GM21360 (cell line): ENCODE data around the gene NR6A1.

Source experiments
- ATAC-seq: cut with Tn5 transposase; IDR thresholded peaks from one replicate; pipeline ENCODE4 v1.9.1; 2021; ENCODE audit warnings: mild to moderate bottlenecking, moderate library complexity; ENCODE audit not compliant: unreplicated experiment

Gene NR6A1

DNA sequence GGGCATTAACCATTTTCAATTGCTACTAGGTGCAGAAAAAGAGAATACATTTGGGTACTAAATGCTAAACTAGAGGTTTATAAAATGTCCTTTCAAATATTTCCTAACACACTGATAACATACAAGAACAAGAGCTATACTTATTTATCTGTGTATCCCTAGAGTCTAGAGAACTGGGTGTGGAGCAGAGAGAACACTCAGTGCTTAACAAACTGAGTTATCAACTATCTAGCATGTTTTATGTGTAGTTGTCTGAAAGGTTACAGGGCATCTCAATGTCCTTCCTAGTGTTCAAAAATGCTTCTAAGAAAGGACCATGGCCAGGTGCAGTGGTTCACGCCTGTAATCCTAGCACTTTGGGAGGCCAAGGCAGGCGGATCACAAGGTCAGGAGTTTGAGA, 40.3 kb downstream of the NR6A1 start:
- ATAC-seq: no peak

DNA sequence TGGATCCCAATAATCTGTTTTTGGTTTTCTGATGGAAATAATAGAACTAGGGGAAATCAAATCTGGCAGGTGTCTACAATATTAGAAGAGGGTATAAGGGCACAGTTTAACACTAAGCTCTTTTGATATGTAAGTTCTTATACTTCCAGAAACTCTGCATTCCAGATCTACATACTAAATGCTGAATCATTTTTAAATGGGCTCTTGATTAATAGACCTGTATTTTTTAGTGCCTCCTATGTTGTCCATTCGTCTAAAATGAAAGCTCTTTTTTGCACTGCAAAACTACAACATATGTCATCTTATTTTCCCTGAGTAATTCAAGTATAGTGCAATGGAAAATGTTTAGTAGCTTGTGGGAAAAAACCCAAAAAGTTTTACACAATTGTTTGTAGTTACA, 44.2 kb downstream of the NR6A1 start:
- no peak for ATAC-seq

DNA sequence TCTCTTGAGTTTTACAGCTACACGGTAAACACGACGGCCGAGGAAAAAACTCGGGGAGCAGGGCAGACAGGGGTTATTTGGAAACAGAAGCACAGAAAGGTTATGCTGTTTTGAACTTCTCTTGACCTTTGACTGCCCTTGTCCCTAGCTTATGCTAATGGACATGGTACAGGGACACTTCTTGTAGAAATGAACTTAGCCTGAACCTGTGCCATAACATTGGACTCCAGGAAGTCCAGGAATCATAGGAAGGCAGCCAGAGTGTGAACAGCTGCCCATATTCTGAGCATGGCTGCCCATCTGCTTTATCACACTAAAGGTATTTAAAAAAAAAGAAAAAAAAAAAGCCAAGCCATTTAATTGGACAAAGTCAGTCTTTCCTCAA, 46.1 kb downstream of the NR6A1 start:
- ATAC-seq: no peak

GRCh38 chr9:124724415-124725067, 46.6 kb downstream of the NR6A1 start:
- ATAC-seq: no peak

GRCh38 chr9:124723352-124723751, 47.8 kb downstream of the NR6A1 start:
- ATAC-seq: no peak

GRCh38 chr9:124721109-124721906, 49.8 kb downstream of the NR6A1 start:
- no peak for ATAC-seq

DNA sequence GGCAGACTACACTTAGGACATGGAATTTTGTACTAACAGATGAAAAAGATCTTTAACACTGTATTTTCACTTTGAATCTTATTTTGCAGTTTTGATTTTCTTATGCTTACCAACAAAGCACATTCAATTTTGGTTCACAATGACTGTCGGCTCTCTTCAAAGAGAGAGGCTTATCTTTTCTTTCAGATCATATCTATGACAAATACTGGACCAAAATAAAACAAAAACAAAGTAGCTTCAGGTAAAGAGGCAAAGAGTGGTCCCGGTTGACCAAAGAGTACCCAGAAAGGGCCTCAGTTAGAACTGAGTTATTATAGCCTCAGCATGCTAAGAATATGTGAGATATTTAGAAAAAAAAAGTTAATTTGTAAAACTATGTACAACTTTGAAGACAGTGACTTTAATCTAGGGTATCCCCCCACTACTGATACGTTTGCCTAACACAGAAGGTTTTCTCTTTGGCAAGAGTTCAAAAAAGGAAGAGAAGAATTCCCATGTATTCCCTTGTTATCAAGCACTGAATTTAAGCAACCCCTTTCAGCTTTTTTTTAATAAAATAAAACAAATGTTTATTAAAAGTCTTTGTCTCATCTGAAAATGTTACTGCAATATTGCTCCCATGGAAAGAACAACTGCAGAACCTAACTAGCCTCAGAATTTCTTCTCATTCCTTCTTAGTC, 50.5 kb downstream of the NR6A1 start:
- ATAC-seq: no peak

DNA sequence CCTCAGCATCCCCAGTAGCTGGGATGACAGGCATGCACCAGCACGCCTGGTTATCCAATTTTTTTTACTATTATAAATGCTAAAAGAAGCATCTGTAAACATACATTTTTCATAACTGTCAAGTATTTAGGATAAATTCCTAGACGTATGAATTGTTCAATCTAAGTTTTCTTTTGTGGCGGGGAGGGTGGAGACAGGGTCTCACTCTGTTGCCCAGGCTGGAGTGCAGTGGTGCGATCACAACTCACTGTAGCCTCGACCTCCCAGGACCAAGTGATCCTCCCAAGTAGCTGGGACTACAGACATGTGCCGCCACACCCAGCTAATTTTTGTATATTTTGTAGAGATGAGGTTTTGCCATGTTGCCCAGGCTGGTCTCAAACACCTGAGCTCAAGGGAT, 52.2 kb downstream of the NR6A1 start:
- ATAC-seq: no peak

DNA sequence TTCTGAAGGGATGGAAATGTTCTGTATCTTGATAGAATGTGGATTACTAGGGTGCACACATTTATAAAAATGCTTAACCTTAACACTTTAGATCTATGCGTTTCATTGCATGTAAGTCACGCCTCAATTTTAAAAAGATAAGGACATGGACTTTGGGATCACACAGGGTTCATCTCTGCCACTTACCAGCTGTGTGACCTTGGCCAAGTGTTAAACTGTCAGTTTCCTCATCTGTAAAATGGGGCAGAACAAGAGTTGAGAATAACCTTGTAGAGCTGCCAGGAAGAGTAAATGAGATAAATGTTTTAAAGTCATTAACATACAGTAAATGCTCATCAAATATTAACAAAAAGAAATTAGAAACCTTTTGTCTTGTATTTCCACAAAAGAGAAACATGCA, 53.5 kb downstream of the NR6A1 start:
- ATAC-seq: no peak

- no peak for ATAC-seq
Measured at GRCh38 chr9:124716808-124717207, 54.3 kb downstream of the NR6A1 start.

DNA sequence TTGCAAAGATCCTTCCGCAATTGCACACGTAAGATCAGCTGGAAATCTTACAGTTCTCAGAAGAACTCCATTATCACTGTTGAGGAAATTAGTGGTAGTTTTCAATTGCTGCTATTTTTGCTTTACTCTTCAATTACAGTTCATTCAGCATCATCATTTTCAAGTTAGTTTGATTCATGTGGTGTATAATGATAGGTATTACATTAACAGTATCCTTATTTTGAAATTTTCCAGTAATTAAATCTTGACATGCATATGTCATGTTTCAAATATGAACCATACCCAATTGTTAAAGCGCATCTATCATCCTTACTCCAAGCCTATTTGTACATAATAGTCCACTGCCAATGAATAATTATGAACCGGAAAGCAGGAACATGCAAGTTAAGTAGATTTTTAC, 60.3 kb downstream of the NR6A1 start:
- no peak for ATAC-seq

- ATAC-seq: no peak
Measured at GRCh38 chr9:124709292-124709690, 61.8 kb downstream of the NR6A1 start.

GRCh38 chr9:124708633-124709291, 62.3 kb downstream of the NR6A1 start:
- no peak for ATAC-seq

GRCh38 chr9:124708074-124708473, 63.0 kb downstream of the NR6A1 start:
- no peak for ATAC-seq

DNA sequence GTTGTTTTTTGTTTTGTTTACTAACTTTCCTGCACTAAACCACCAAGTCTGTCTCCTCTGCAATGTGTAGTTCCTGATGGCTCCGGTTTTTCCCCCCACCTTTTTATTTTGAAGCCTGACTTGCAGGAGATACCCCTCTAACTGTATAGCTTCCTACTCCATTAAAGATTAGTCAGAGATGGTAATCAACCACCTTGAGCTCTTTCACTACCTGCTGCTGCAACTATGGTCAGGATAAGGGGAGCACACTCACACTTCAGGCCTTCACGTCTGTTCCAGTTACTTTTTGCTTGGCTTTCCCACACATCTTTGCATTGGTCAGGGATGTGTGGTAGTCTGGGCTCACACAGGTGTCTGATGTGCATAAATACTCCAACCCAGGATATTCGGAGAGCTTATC, 63.4 kb downstream of the NR6A1 start:
- ATAC-seq: no peak

- no peak for ATAC-seq
Measured at GRCh38 chr9:124706685-124707084, 64.4 kb downstream of the NR6A1 start.

- ATAC-seq: no peak
Measured at GRCh38 chr9:124699575-124699974, 71.5 kb downstream of the NR6A1 start.

DNA sequence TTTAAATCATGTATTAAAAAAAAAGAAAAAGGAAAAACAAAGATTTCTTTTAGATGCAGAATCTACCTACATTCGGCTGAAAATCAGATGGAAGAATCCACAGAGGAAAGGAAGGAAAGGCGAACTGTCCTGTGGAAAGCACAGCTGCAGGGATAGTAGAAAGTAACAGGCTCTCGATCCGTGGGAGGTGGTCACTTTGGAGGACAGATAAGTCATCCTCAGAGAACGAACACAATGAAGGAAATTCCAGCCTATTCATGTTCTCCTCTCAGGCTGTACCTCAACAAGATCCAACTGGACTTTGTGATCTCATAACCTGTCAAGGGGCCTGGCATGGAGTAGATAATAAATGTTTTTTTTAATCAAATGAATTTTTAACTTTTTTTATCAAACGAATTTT, 72.8 kb downstream of the NR6A1 start:
- no peak for ATAC-seq

GRCh38 chr9:124697326-124698200, 73.5 kb downstream of the NR6A1 start:
- no peak for ATAC-seq

- ATAC-seq: no peak
Measured at GRCh38 chr9:124696101-124696500, 75.0 kb downstream of the NR6A1 start.
